AG10803 (cell line): ENCODE results near the gene AMMECR1L.

Source experiments
- DNase-seq: peaks from one replicate; pipeline ENCODE4 v3.0.0; 2010; ENCODE audit warnings: low read depth
- H3K4me3 ChIP-seq: 2 replicates; pipeline ENCODE4 v1.5.1; 2011; ENCODE audit warnings: mild to moderate bottlenecking, low read length, control low read depth
- TF ChIP-seq, protein P1 (sequence below): conservative IDR thresholded peaks from 2 replicates; pipeline ENCODE4 v1.5.1; 2011; ENCODE audit warnings: mild to moderate bottlenecking, low read length, control low read depth, inconsistent platforms

AMMECR1L gene

DNA sequence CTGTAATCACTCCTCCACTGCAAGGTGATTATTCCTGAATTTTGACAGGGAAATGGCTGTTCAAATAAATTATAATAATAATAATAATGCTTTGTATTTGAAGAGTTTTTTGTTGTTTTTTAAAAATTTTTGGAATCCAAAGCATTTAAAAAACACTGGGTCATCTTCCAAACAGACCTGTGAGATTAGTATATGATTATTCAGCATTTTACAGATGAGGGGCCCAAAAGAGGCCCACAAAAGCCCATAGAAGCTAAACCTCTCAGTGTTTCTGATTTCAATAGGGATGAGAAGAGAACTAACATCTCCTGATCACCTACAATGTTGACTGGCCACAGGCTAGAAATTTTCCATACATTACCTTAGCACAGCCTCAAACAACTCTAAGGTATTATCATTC lies 19.8 kb downstream of the AMMECR1L start:
- DNase-seq: no peak

DNA sequence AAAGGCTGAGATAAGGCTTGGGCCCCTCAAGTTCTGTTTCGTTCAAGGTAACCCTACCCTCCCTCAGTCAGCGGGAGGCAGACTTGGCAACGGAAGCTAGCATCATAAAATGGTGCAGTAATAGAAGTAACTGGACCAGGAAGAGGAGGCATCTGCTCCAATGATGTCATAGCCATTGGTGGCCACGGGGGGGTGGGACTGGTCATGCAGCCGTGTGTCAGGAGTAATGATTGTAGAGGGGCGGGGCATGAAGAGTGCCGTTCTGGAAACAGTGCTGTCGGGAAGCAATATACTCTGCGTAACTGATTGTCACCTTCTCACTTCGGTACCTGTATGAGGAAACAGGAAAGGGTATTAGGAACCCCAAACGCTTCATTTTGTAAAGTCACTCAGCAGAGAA lies 20.9 kb downstream of the AMMECR1L start:
- TF ChIP-seq, protein P1, sequence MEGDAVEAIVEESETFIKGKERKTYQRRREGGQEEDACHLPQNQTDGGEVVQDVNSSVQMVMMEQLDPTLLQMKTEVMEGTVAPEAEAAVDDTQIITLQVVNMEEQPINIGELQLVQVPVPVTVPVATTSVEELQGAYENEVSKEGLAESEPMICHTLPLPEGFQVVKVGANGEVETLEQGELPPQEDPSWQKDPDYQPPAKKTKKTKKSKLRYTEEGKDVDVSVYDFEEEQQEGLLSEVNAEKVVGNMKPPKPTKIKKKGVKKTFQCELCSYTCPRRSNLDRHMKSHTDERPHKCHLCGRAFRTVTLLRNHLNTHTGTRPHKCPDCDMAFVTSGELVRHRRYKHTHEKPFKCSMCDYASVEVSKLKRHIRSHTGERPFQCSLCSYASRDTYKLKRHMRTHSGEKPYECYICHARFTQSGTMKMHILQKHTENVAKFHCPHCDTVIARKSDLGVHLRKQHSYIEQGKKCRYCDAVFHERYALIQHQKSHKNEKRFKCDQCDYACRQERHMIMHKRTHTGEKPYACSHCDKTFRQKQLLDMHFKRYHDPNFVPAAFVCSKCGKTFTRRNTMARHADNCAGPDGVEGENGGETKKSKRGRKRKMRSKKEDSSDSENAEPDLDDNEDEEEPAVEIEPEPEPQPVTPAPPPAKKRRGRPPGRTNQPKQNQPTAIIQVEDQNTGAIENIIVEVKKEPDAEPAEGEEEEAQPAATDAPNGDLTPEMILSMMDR: no peak; the same call in 1 of the 2 replicates
- DNase-seq: no peak
- H3K4me3 ChIP-seq: no peak overlapping the region

More for the DNA sequence above, 19.8 kb downstream of the AMMECR1L start:
- no peak overlapping the region for H3K4me3 ChIP-seq
- TF ChIP-seq, protein P1: no peak

DNA sequence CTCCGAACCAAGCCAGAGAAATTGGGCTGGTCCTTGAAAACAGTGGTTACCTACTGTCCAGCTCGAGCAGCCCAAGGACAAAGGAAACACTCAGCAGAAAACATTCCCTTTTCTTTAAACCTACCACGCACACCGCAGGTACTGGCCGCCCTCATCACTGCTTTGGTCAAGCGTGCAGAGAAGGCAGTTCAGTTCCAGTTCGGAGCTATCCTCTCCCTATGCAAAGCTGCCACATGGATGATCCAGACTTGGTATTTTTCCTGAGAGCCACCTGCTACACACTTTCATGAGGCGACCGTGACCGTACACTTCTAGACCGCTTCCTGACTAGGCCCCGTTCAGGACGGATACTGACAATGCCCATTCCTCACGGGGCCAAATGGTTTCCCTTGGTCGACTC lies 23.5 kb downstream of the AMMECR1L start:
- TF ChIP-seq, protein P1: no peak
- DNase-seq: no peak
- no peak overlapping the region for H3K4me3 ChIP-seq

DNA sequence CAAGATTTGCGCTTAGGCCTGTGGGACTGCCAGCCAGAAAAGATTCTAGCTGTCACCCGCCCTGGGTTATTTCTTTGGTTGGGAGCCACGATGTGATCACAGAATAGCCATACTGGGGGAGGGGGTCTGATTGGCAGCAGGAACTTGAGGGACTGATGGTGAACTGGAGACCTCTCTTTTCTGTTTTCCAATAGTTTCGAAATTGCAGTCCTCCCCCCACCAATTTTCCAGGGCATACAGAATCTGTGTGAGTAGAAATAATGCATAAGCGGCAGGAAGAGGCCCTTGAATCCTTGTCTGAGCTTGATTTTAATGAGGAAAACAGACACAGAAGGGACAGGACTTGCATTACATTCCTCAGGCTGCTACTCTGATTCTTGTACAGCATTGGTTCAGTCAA lies 25.6 kb downstream of the AMMECR1L start:
- TF ChIP-seq, protein P1: no peak
- no peak overlapping the region for H3K4me3 ChIP-seq
- no peak for DNase-seq

DNA sequence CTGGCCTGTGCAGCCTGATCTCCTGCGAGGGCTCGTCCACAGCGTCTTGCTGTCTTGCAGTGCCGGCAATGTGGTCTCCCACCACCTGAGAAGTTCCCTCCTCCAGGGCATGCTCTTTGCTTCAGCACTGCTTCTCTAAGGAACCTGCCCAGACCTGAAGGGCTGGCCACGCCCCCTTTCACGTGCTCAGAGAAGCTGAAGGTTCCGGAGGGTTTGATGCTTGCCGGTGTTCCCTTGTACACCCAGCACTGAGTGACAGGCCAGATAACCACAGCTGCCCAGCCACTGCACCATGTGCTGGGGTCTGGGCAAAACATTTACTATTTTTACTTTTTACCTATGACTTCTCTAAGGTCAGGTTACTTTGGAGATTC lies 26.1 kb downstream of the AMMECR1L start:
- no peak for DNase-seq
- no peak overlapping the region for H3K4me3 ChIP-seq
- TF ChIP-seq, protein P1: no peak

DNA sequence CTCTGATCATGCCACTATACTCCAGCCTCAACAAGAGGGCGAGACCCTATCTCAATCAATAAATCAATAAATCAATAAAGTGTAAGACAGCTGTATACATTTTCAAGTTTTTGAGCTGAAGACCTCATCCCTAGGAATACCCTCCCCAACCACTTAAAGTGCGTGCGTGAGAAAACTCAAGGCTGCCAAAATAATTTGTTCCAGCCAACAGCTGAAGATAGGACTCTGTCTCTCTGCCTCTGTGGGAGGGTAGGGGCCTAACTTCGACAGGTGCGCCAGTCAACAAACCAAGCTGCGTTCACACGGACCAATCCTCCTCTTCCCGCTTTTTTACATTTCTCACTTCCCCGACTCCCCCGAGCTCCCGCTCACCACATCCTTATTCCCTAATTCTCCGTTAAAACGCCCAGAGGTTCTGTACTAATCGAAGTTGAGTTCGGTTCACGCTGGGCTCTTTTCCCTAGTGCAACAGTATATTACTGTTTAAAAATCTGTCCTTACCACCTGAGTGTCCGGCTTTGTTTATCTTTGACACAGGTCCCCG lies 28.4 kb downstream of the AMMECR1L start:
- DNase-seq: no peak
- TF ChIP-seq, protein P1: no peak
- peak overlapping the region; percentile 69 for H3K4me3 ChIP-seq

DNA sequence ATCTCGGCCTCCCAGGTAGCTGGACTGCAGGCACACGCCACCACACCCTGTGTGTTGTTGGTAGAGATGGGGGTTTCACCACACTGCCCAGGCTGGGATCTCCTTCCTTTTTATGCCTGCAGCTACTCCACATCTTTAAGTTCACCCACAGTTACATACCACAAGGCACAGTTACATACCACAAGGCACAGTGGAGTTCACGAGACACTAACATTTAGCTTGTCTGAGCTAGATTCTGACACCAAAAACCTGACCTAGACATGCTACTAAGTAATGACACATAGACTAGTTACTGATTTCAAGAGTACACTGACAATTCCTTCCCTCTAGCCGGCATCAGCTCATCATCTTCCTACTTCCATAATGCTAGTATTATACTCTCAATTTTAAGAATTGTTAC lies 32.1 kb downstream of the AMMECR1L start:
- TF ChIP-seq, protein P1: no peak
- H3K4me3 ChIP-seq: no peak overlapping the region
- DNase-seq: no peak
